Measurements from ENCODE around the gene SYT1.

DNA sequence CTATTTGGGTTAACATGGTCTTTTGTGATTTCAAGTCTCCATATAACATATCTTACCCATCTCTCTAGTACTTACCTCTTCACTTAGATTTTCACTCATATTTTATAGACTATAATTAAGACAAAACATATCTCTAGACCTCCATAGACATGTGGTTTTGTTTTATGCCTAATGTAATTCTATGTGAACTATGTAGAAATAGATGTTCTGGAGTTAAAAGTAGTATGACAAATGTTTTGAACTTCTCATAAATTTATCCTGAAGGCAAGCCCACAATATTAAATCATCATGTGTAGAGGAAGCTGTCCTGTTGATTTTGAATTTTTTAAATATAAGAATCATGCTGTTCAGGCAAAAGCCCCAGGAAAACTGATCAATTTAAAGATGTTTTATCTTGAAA, 169.2 kb downstream of the SYT1 start:
- no peak for TF ChIP-seq CTCF (IDR thresholded peaks at IDR 0.05)
- TF ChIP-seq EZH2 (IDR thresholded peaks at IDR 0.05; ENCODE audit: borderline replicate concordance, insufficient read depth, low read depth, low read length, poor library complexity, severe bottlenecking) = no peak

Measured in B cell (primary cell).